WTC11 (cell line): Measurements from ENCODE around the gene ZEB1.

Source experiments
- FOXJ3 ChIP-seq: sonication (generic); formaldehyde crosslinking; IDR thresholded peaks from 2 replicates; pipeline ENCODE4 v1.9.0; 2021; ENCODE audit warnings: missing genetic modification reagents, mild to moderate bottlenecking, borderline replicate concordance
- TF ChIP-seq, protein P1 (sequence below): sonication (generic); formaldehyde crosslinking; IDR thresholded peaks from 2 replicates; pipeline ENCODE4 v1.8.0; 2022; ENCODE audit warnings: mild to moderate bottlenecking, missing genetic modification reagents

DNA sequence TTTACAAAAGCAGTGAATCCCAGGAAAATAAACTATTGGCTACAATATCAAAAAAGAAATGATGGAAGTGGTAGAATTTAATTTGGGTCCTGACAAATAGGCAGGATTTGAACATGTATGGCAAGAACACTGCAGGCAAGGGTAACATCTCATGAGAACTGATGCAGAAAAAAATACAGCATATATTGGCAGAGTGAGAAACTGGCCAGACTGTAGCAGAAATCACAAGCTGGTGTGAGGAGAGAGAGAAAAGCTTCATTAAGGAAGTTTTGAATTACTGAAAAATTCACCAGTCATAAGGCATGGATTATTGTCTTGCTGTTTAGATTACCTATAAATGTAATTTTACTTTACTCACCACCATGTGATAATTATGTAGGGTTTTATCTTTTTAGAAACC is 77.4 kb downstream of the ZEB1 start:
- TF ChIP-seq, protein P1, sequence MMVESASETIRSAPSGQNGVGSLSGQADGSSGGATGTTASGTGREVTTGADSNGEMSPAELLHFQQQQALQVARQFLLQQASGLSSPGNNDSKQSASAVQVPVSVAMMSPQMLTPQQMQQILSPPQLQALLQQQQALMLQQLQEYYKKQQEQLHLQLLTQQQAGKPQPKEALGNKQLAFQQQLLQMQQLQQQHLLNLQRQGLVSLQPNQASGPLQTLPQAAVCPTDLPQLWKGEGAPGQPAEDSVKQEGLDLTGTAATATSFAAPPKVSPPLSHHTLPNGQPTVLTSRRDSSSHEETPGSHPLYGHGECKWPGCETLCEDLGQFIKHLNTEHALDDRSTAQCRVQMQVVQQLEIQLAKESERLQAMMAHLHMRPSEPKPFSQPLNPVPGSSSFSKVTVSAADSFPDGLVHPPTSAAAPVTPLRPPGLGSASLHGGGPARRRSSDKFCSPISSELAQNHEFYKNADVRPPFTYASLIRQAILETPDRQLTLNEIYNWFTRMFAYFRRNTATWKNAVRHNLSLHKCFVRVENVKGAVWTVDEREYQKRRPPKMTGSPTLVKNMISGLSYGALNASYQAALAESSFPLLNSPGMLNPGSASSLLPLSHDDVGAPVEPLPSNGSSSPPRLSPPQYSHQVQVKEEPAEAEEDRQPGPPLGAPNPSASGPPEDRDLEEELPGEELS (CRISPR knock-in tag): no peak
- TF ChIP-seq FOXJ3 (CRISPR knock-in tag): no peak
